Fibroblast of mammary gland (primary cell): ENCODE data around the gene SLC16A5.

Source experiments
- DNase-seq: peaks from one replicate; pipeline ENCODE4 v3.0.0-alpha.2; 2010; ENCODE audit warnings: low read depth
- H3K4me3 ChIP-seq: 2 replicates; pipeline ENCODE4 v1.5.1; 2011; ENCODE audit warnings: low read depth, mild to moderate bottlenecking, low read length, moderate library complexity; ENCODE audit not compliant: control insufficient read depth
- TF ChIP-seq, protein P1 (sequence below): conservative IDR thresholded peaks from 2 replicates; pipeline ENCODE4 v1.5.1; 2011; ENCODE audit warnings: low read depth, low read length, inconsistent platforms; ENCODE audit not compliant: control insufficient read depth, insufficient read depth

Gene SLC16A5

GRCh38 chr17:75097865-75098264 lies 10.1 kb downstream of the SLC16A5 start:
- TF ChIP-seq, protein P1, sequence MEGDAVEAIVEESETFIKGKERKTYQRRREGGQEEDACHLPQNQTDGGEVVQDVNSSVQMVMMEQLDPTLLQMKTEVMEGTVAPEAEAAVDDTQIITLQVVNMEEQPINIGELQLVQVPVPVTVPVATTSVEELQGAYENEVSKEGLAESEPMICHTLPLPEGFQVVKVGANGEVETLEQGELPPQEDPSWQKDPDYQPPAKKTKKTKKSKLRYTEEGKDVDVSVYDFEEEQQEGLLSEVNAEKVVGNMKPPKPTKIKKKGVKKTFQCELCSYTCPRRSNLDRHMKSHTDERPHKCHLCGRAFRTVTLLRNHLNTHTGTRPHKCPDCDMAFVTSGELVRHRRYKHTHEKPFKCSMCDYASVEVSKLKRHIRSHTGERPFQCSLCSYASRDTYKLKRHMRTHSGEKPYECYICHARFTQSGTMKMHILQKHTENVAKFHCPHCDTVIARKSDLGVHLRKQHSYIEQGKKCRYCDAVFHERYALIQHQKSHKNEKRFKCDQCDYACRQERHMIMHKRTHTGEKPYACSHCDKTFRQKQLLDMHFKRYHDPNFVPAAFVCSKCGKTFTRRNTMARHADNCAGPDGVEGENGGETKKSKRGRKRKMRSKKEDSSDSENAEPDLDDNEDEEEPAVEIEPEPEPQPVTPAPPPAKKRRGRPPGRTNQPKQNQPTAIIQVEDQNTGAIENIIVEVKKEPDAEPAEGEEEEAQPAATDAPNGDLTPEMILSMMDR: no peak

GRCh38 chr17:75098861-75099260 lies 11.1 kb downstream of the SLC16A5 start:
- DNase-seq: no peak
- TF ChIP-seq, protein P1: no peak
- no peak overlapping the region for H3K4me3 ChIP-seq

More at GRCh38 chr17:75097865-75098264, 10.1 kb downstream of the SLC16A5 start:
- H3K4me3 ChIP-seq: no peak overlapping the region
- no peak for DNase-seq

DNA sequence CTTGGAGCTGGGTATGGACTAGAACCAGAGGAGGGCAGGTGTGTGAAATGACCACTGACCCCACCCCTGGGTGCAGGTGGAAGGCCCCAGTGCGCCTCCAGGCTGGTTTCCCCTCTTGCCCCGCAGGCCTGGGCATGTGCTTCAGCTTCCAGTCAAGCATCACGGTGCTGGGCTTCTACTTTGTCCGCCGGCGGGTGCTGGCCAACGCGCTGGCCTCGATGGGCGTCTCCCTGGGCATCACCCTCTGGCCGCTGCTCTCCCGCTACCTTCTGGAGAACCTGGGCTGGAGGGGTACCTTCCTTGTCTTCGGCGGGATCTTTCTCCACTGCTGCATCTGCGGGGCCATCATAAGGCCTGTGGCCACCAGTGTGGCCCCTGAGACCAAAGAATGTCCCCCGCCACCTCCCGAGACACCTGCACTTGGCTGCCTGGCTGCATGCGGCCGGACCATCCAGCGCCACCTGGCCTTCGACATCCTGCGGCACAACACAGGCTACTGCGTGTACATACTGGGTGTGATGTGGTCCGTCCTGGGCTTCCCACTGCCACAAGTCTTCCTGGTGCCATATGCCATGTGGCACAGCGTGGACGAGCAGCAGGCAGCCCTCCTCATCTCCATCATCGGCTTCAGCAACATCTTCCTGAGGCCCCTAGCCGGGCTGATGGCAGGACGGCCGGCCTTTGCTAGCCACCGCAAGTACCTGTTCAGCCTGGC lies 12.3 kb downstream of the SLC16A5 start:
- TF ChIP-seq, protein P1: no peak
- DNase-seq: no peak
- no peak overlapping the region for H3K4me3 ChIP-seq

DNA sequence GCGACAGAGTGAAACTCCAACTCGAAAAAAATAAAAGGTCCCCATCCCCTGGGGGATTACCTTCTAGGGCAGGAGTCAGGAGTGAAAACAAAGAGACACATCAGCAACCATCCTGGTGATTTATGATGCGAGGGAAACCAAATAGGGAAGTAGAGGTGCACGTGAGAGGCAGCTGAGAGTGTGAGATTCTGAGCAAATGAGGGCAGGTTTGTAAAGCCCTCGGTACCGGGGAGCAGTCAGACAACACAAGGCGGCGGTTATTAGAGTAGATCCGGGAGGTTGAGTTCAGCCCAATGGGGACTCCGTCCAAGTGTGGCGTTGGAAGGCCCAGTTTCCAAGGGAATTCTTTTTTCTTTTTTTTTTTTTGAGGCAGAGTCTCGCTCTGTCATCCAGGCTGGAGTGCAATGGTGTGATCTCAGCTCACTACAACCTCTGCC lies 14.6 kb downstream of the SLC16A5 start:
- TF ChIP-seq, protein P1: no peak
- no peak overlapping the region for H3K4me3 ChIP-seq
- DNase-seq: no peak

DNA sequence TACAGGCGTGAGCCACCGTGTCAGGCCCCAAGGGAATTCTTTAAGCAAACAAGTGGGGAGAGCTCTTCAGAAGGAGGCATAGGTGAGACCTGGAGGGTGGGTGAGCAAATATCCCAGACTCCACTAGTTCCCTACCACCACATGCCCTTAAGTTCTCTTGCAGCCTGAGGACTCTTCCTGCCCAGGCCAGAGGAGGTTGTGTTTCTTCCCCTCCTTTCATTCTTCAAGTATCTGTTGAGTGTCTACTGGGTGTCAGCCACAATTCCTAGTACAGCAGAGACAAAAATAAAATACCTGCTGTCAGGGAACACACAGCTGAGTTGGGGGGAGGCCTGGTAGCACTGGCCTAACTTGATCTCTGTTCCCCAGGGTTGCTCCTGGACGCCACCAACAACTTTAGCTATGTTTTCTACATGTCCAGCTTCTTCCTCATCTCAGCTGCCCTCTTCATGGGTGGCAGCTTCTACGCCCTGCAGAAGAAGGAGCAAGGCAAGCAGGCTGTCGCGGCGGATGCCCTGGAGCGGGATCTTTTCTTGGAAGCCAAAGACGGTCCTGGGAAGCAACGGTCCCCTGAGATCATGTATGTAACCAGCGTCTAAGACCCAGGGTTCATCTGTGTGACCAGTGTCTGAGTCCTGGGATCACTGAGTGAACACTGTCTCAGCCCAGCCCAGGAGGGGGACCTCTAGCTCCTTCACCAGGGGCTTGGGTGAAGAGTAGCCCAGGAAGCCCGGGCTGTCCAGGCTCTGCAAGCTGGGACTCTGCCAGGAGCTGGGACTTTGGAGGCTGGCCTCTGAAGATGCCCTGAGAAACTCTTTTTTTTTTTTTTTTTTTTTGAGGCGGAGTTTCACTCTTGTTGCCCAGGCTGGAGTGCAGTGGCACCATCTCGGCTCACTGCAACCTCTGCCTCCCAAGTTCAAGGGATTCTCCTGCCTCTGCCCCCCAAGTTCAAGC lies 16.1 kb downstream of the SLC16A5 start:
- H3K4me3 ChIP-seq: no peak overlapping the region
- TF ChIP-seq, protein P1: no peak

DNA sequence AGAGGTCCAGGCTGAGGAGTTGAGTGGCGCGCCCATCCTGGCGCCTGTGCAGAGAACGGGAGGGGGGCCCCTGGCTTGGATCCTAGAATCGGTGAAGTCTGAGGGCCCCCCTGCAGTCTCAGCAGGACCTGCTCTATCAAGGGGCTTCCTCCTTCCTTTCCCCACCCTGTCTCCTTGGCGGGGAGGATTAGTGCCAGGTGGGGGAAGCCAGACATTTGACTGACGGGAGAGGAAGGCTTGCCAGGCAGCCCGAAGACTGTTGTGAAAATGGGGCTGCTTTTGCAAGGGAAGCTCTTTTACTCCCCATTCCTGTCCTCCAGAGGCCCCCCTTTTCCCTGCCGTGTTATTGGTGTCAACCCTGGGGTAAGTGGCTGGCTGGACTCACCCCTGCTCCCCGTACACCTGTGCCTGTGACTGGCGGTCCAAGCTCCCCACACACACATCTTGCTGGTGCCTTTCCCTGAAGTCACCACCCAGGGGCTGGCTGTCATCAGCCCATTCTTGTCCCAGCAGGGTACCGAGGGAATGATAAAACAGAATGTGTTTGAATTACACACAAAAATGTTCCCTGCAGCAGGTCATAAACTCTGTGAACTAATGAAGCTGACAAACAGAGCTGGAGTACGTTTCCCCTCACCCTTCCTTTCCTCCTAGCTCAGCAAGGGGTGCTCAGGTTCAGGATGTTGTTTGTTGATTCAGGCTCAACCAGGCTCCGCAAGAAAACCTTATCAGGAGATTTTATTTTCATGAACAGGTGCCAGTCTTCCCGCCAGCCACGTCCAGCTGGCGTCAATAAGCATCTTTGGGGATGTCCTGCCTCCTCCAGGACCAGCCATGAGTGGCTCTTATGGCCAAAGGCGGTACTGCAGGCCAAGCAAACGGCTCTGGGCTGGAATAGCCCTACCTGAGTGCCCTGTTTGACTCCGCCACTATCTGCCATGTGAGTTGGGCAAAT lies 17.6 kb downstream of the SLC16A5 start:
- TF ChIP-seq, protein P1: peak; percentile 72
- peak; percentile 34 for DNase-seq

More for the DNA sequence above, 16.1 kb downstream of the SLC16A5 start:
- no peak for DNase-seq

More for the DNA sequence above, 17.6 kb downstream of the SLC16A5 start:
- no peak overlapping the region for H3K4me3 ChIP-seq
